Activated naive CD4-positive, alpha-beta T cell treated with anti-CD3 and anti-CD28 coated beads, Interleukin-2, amount 10 ng/mL, durations not matched to agents 5 hours and 36 hours (primary cell): ENCODE measurements around the gene MAT2B. TPM values are rescaled to one million over a fixed set of nuclear protein-coding genes. Genes with fewer than 3 reads are reported as not detected.

Experiments used
- total RNA-seq, 2 experiments: library from RNA; stranded (reverse); gene quantifications; one replicate each; pipeline ENCODE4 v1.2.3, GENCODE V29; 2021

Gene MAT2B
- total RNA-seq = 100 to 1,000 TPM in 1 of 2 experiments, 10 to 100 TPM in 1; 98.3 to 103 TPM

GRCh38 chr5:163505368-163506094 is at the start of gene MAT2B:
Gene MAT2B, plus strand, starts transcription at chr5:163505619. Its CDS starts 68 bp downstream, at chr5:163505687.

GRCh38 chr5:163459819-163460561 is 45.4 kb upstream of the MAT2B start, which contains the start of gene NUDCD2:
Gene NUDCD2, minus strand, starts transcription at chr5:163460102. Its CDS starts 52 bp downstream, at chr5:163460050.

GRCh38 chr5:163460562-163461171 is 44.8 kb upstream of the MAT2B start, which contains the start of gene HMMR:
Gene HMMR, plus strand, starts transcription at chr5:163460632. Its CDS starts 61 bp downstream, at chr5:163460693.

Other genes starting within 250 kb of the MAT2B start
- 100 to 1,000 TPM; 166 to 172 TPM for gene CCNG1, start 68.0 kb upstream of the MAT2B start, total RNA-seq
- 10 to 100 TPM; 31.2 to 34.3 TPM for gene NUDCD2, start 45.5 kb upstream of the MAT2B start, total RNA-seq
- 10 to 100 TPM; 52.6 to 52.8 TPM for gene HMMR, start 45.0 kb upstream of the MAT2B start, total RNA-seq